Trophoblast cell (in vitro differentiated cells and primary cell): ENCODE data around the gene AADACL4.

Experiments
- DNase-seq, 2 donors: peaks; one replicate each; pipeline ENCODE4 v3.0.0-alpha.2; 2016
- H2AFZ ChIP-seq: 2 replicates; pipeline ENCODE4 v1.6.1; 2013; ENCODE audit warnings: low read length, moderate library complexity, mild to moderate bottlenecking; ENCODE audit not compliant: insufficient read depth, poor library complexity
- H2AK5ac ChIP-seq: 2 replicates; pipeline ENCODE4 v1.6.1; 2013; ENCODE audit warnings: mild to moderate bottlenecking, low read length
- H2BK120ac ChIP-seq: 2 replicates; pipeline ENCODE4 v1.6.1; 2013; ENCODE audit warnings: low read length, mild to moderate bottlenecking, moderate library complexity; ENCODE audit not compliant: insufficient read depth, poor library complexity
- H2BK12ac ChIP-seq: 2 replicates; pipeline ENCODE4 v1.6.1; 2013; ENCODE audit warnings: mild to moderate bottlenecking, low read length, moderate library complexity
- H2BK5ac ChIP-seq: 2 replicates; pipeline ENCODE4 v1.6.1; 2013; ENCODE audit warnings: low read length, low read depth, moderate library complexity, mild to moderate bottlenecking; ENCODE audit not compliant: poor library complexity
- H3K14ac ChIP-seq: 2 replicates; pipeline ENCODE4 v1.6.1; 2013; ENCODE audit warnings: mild to moderate bottlenecking, low read length
- H3K18ac ChIP-seq: 2 replicates; pipeline ENCODE4 v1.6.1; 2013; ENCODE audit warnings: mild to moderate bottlenecking, low read length
- H3K23ac ChIP-seq: 2 replicates; pipeline ENCODE4 v1.6.1; 2013; ENCODE audit warnings: low read length
- H3K27ac ChIP-seq: 2 replicates; pipeline ENCODE4 v1.5.1; 2013; ENCODE audit warnings: low read depth, mild to moderate bottlenecking, inconsistent platforms, low read length, moderate library complexity
- H3K27me3 ChIP-seq: 2 replicates; pipeline ENCODE4 v1.6.1; 2013; ENCODE audit warnings: inconsistent platforms, mild to moderate bottlenecking, low read length, moderate library complexity; ENCODE audit not compliant: insufficient read depth
- H3K36me3 ChIP-seq, 2 experiments: 1 replicate in 1 of 2; 2 replicates in 1 of 2; pipeline ENCODE4 v1.6.1; 2013; ENCODE audit warnings: low read length in 2 of 2, mild to moderate bottlenecking in 2 of 2, moderate library complexity in 1 of 2; ENCODE audit not compliant: insufficient read depth in 2 of 2, control insufficient read depth in 1 of 2
- H3K4ac ChIP-seq: 2 replicates; pipeline ENCODE4 v1.6.1; 2013; ENCODE audit warnings: low read depth, mild to moderate bottlenecking, low read length, moderate library complexity
- H3K4me1 ChIP-seq, 2 experiments: 1 replicate in 1 of 2; 2 replicates in 1 of 2; pipeline ENCODE4 v1.6.1; 2013; ENCODE audit warnings: low read length in 2 of 2, mild to moderate bottlenecking in 2 of 2, moderate library complexity in 1 of 2; ENCODE audit not compliant: insufficient read depth in 2 of 2, control insufficient read depth in 1 of 2
- H3K4me2 ChIP-seq: 2 replicates; pipeline ENCODE4 v1.6.1; 2013; ENCODE audit warnings: inconsistent platforms, mild to moderate bottlenecking, low read length, moderate library complexity
- H3K4me3 ChIP-seq: 2 replicates; pipeline ENCODE4 v1.5.1; 2013; ENCODE audit warnings: mild to moderate bottlenecking, low read depth, low read length, inconsistent platforms
- H3K79me1 ChIP-seq: one replicate; pipeline ENCODE4 v1.6.1; 2013; ENCODE audit warnings: low read length
- H3K79me2 ChIP-seq: 2 replicates; pipeline ENCODE4 v1.6.1; 2013; ENCODE audit warnings: low read length, mild to moderate bottlenecking; ENCODE audit not compliant: control insufficient read depth, insufficient read depth, poor library complexity
- H3K9ac ChIP-seq: 2 replicates; pipeline ENCODE4 v1.6.1; 2013; ENCODE audit warnings: mild to moderate bottlenecking, low read length
- H3K9me3 ChIP-seq: 2 replicates; pipeline ENCODE4 v1.6.1; 2013; ENCODE audit warnings: low read depth, mild to moderate bottlenecking, control low read depth, inconsistent platforms, low read length; ENCODE audit not compliant: insufficient read depth
- H4K12ac ChIP-seq: 2 replicates; pipeline ENCODE4 v1.6.1; 2013; ENCODE audit warnings: low read depth, mild to moderate bottlenecking, low read length, moderate library complexity
- H4K8ac ChIP-seq: 2 replicates; pipeline ENCODE4 v1.6.1; 2013; ENCODE audit warnings: low read depth, mild to moderate bottlenecking, low read length, moderate library complexity
- H4K91ac ChIP-seq: one replicate; pipeline ENCODE4 v1.6.1; 2013; ENCODE audit warnings: low read depth, mild to moderate bottlenecking, low read length, moderate library complexity
- WGBS: extraction: QIAGEN DNeasy Blood & Tissue Kit; methylation state at CpG from one replicate; pipeline ENCODE4 v1.1.7; 2013; ENCODE audit warnings: missing lambda C conversion rate; ENCODE audit not compliant: insufficient read length, insufficient coverage; ENCODE audit errors: extremely low coverage; 5-methylcytosine and 5-hydroxymethylcytosine counted together

The AADACL4 gene

GRCh38 chr1:12649971-12650421 is 6.1 kb downstream of the AADACL4 start:
- no peak for DNase-seq

GRCh38 chr1:12654004-12654567 is 10.2 kb downstream of the AADACL4 start:
- no peak overlapping the region for H3K23ac ChIP-seq
- H4K8ac ChIP-seq = no peak overlapping the region
- H2BK120ac ChIP-seq = no peak overlapping the region
- no peak overlapping the region for H4K91ac ChIP-seq
- H3K36me3 ChIP-seq = no peaks in the 10 kb centered on the region
- H3K4me2 ChIP-seq = no peak overlapping the region
- H2BK12ac ChIP-seq = no peak overlapping the region
- no peak overlapping the region for H4K12ac ChIP-seq
- H2AK5ac ChIP-seq = no peak overlapping the region
- no peak overlapping the region for H3K9ac ChIP-seq
- H2BK5ac ChIP-seq = no peak overlapping the region
- peaks cover 9% of the 10 kb centered on the region for H3K9me3 ChIP-seq
- H3K4ac ChIP-seq = no peak overlapping the region
- no CpG with 5 or more reads among the region's 4 CpGs for whole genome bisulfite sequencing
- H3K79me2 ChIP-seq = no peaks in the 10 kb centered on the region
- H3K4me1 ChIP-seq = peaks cover 0 to 8% of the 10 kb centered on the region in 2 experiments
- no peak overlapping the region for H3K27ac ChIP-seq
- H3K79me1 ChIP-seq = no peaks in the 10 kb centered on the region
- H3K18ac ChIP-seq = no peak overlapping the region
- no peak overlapping the region for H2AFZ ChIP-seq
- H3K27me3 ChIP-seq = no peaks in the 10 kb centered on the region
- H3K4me3 ChIP-seq = no peak overlapping the region
- no peak for DNase-seq
- no peak overlapping the region for H3K14ac ChIP-seq

More at GRCh38 chr1:12649971-12650421, 6.1 kb downstream of the AADACL4 start:
- Histone ChIP-seq H3K4ac (no peak overlapping the region), H2AFZ (no peak overlapping the region), H3K4me1 (peaks cover 0 to 8% of the 10 kb centered on the region in 2 experiments), H4K8ac (no peak overlapping the region), H3K23ac (no peak overlapping the region), H3K79me2 (no peaks in the 10 kb centered on the region), H2BK12ac (no peak overlapping the region), H3K4me3 (no peak overlapping the region), H3K79me1 (no peaks in the 10 kb centered on the region), H3K4me2 (no peak overlapping the region), H2BK120ac (no peak overlapping the region), H4K12ac (no peak overlapping the region), H3K18ac (no peak overlapping the region), H2BK5ac (no peak overlapping the region), H2AK5ac (no peak overlapping the region), H3K36me3 (no peaks in the 10 kb centered on the region), H3K14ac (no peak overlapping the region), H3K27me3 (no peaks in the 10 kb centered on the region), H3K9me3 (peaks cover 3% of the 10 kb centered on the region), H3K9ac (no peak overlapping the region), H3K27ac (no peak overlapping the region), H4K91ac (no peak overlapping the region)
- WGBS = no CpG with 5 or more reads among the region's 5 CpGs

GRCh38 chr1:12654657-12655056 is 10.8 kb downstream of the AADACL4 start:
- Histone ChIP-seq H3K27me3 (no peaks in the 10 kb centered on the region), H3K23ac (no peak overlapping the region)

GRCh38 chr1:12656575-12656974 is 12.7 kb downstream of the AADACL4 start:
- H3K36me3 ChIP-seq = no peaks in the 10 kb centered on the region
- H2AK5ac ChIP-seq = no peak overlapping the region
- no peak overlapping the region for H3K18ac ChIP-seq
- no peak overlapping the region for H4K8ac ChIP-seq
- no peak overlapping the region for H4K91ac ChIP-seq
- no peak overlapping the region for H3K27ac ChIP-seq
- no CpG with 5 or more reads among the region's 4 CpGs for WGBS
- H3K4me2 ChIP-seq = no peak overlapping the region
- peaks cover 9% of the 10 kb centered on the region for H3K9me3 ChIP-seq
- no peak overlapping the region for H2BK12ac ChIP-seq
- no peak overlapping the region for H3K14ac ChIP-seq
- no peak overlapping the region for H3K9ac ChIP-seq
- no peaks in the 10 kb centered on the region for H3K4me1 ChIP-seq
- no peak for DNase-seq
- H2BK120ac ChIP-seq = no peak overlapping the region
- H3K23ac ChIP-seq = no peak overlapping the region
- no peak overlapping the region for H2BK5ac ChIP-seq
- no peak overlapping the region for H4K12ac ChIP-seq
- no peaks in the 10 kb centered on the region for H3K79me2 ChIP-seq
- H3K4me3 ChIP-seq = no peak overlapping the region
- H2AFZ ChIP-seq = no peak overlapping the region
- H3K4ac ChIP-seq = no peak overlapping the region
- H3K27me3 ChIP-seq = no peaks in the 10 kb centered on the region
- no peaks in the 10 kb centered on the region for H3K79me1 ChIP-seq

More at GRCh38 chr1:12654657-12655056, 10.8 kb downstream of the AADACL4 start:
- no peak overlapping the region for H2BK12ac ChIP-seq
- no peaks in the 10 kb centered on the region for H3K79me2 ChIP-seq
- H2BK120ac ChIP-seq = no peak overlapping the region
- no peak overlapping the region for H3K4me2 ChIP-seq
- peaks cover 0 to 8% of the 10 kb centered on the region in 2 experiments for H3K4me1 ChIP-seq
- no peak overlapping the region for H2AK5ac ChIP-seq
- H3K4me3 ChIP-seq = no peak overlapping the region
- no peak overlapping the region for H4K8ac ChIP-seq
- no peak overlapping the region for H2AFZ ChIP-seq
- DNase-seq = no peak
- no CpG with 5 or more reads among the region's 8 CpGs for WGBS
- no peaks in the 10 kb centered on the region for H3K36me3 ChIP-seq
- H3K27ac ChIP-seq = no peak overlapping the region
- no peak overlapping the region for H4K12ac ChIP-seq
- H3K9me3 ChIP-seq = peaks cover 9% of the 10 kb centered on the region
- H2BK5ac ChIP-seq = no peak overlapping the region
- no peak overlapping the region for H3K18ac ChIP-seq
- no peaks in the 10 kb centered on the region for H3K79me1 ChIP-seq
- no peak overlapping the region for H3K4ac ChIP-seq
- no peak overlapping the region for H3K14ac ChIP-seq
- no peak overlapping the region for H3K9ac ChIP-seq
- no peak overlapping the region for H4K91ac ChIP-seq
